K562 (cell line): Measurements from ENCODE around the gene IMMP2L. TPM values are rescaled to one million over a fixed set of nuclear protein-coding genes. Genes with fewer than 3 reads are reported as not detected.
A peak's percentile ranks its signal among the peaks of the same experiment; 100 is the strongest.

Experiments used
- C11orf30 ChIP-seq: fragments of 450-650 bp; IDR thresholded peaks from 2 replicates; pipeline ENCODE4 v1.6.1; 2016; ENCODE audit warnings: low read depth, mild to moderate bottlenecking
- EP300 ChIP-seq: IDR thresholded peaks from 2 replicates; pipeline ENCODE4 v1.6.1; 2012; ENCODE audit warnings: low read length, improper control_type of control experiment
- EP400 ChIP-seq: fragments of 450-650 bp; IDR thresholded peaks from 2 replicates; pipeline ENCODE4 v1.6.1; 2017; ENCODE audit warnings: antibody characterized with exemption, mild to moderate bottlenecking, moderate library complexity
- FOXJ2 ChIP-seq: fragments of 200-800 bp; sonication (Bioruptor generic); IDR thresholded peaks from 2 replicates; pipeline ENCODE4 v1.6.1; 2016; ENCODE audit warnings: missing genetic modification characterization, missing compliant biosample characterization
- JUNB ChIP-seq: fragments of 450-650 bp; formaldehyde crosslinking; conservative IDR thresholded peaks from 2 replicates; pipeline ENCODE4 v1.4.0; 2020; ENCODE audit warnings: mild to moderate bottlenecking
- MBD2 ChIP-seq: sonication (generic); IDR thresholded peaks from 2 replicates; pipeline ENCODE4 v1.6.1; 2016; ENCODE audit warnings: low read depth, borderline replicate concordance
- NFATC3 ChIP-seq: fragments of 450-650 bp; IDR thresholded peaks from 2 replicates; pipeline ENCODE4 v1.6.1; 2017; ENCODE audit warnings: mild to moderate bottlenecking
- POLR2AphosphoS2 ChIP-seq: IDR thresholded peaks from 2 replicates; pipeline ENCODE4 v1.6.1; 2012; ENCODE audit warnings: low read length, improper control_type of control experiment
- ZC3H11A ChIP-seq: IDR thresholded peaks from 2 replicates; pipeline ENCODE4 v1.6.1; 2012; ENCODE audit warnings: low read depth, low read length, improper control_type of control experiment
- ZNF146 ChIP-seq: IDR thresholded peaks from one replicate; pipeline ENCODE4 v1.6.1; 2018; ENCODE audit warnings: missing compliant biosample characterization; ENCODE audit not compliant: unreplicated experiment
- polyA plus RNA-seq, 8 experiments: library from polyadenylated mRNA; depleted of rRNA in 4 of 8; stranded (reverse) in 5 of 8; unstranded in 3 of 8; fragments of >200 nt; fragmentation: Nextera tagmentation in 2 of 8; fragmentation: Illumina TruSeq in 1 of 8; extraction: Ambion mirVana in 2 of 8; extraction: Trizol in 1 of 8; gene quantifications; 2 replicates each; pipeline versions ENCODE4 v1.2.1 to v1.2.3, GENCODE V29; 2011 to 2014; ENCODE audit warnings: inconsistent platforms in 1 of 8, missing spikeins in 1 of 8
- total RNA-seq, 7 experiments: library from RNA; depleted of rRNA in 6 of 7; stranded (reverse); fragments of >200 nt in 6 of 7; fragmentation: Illumina TruSeq in 2 of 7; extraction: Trizol in 2 of 7; gene quantifications; 2 replicates each; pipeline versions ENCODE4 v1.2.1 to v1.2.3, GENCODE V29; 2011 to 2021; ENCODE audit warnings: low replicate concordance in 1 of 7
- TF ChIP-seq, protein P1 (sequence below): fragments of 250-450 bp; sonication (Bioruptor Pico); IDR thresholded peaks from 2 replicates; pipeline ENCODE4 v1.4.0; 2020; ENCODE audit warnings: mild to moderate bottlenecking
- TF ChIP-seq, protein P2 (sequence below): fragments of 450-650 bp; IDR thresholded peaks from 2 replicates; pipeline ENCODE4 v1.6.1; 2016; ENCODE audit warnings: mild to moderate bottlenecking
- TF ChIP-seq, protein P3 (sequence below): IDR thresholded peaks from 2 replicates; pipeline ENCODE4 v1.6.1; 2016; ENCODE audit warnings: missing genetic modification characterization, missing compliant biosample characterization
- TF ChIP-seq, protein P4 (sequence below), 2 experiments: IDR thresholded peaks; 2 replicates each; pipeline ENCODE4 v1.6.1; 2011; ENCODE audit warnings: borderline replicate concordance in 1 of 2, control low read depth in 1 of 2, low read depth in 1 of 2, low read length in 1 of 2, mild to moderate bottlenecking in 1 of 2, mixed read lengths in 1 of 2, moderate library complexity in 1 of 2; ENCODE audit not compliant: insufficient read depth in 1 of 2, insufficient read length in 1 of 2, poor library complexity in 1 of 2, severe bottlenecking in 1 of 2; ENCODE audit errors: extremely low read depth in 1 of 2
- TF ChIP-seq, protein P5 (sequence below), 2 experiments: fragments of 450-650 bp; conservative IDR thresholded peaks; 2 replicates each; pipeline ENCODE4 v1.6.1; 2017; ENCODE audit warnings: mild to moderate bottlenecking in 2 of 2, moderate library complexity in 2 of 2
- TF ChIP-seq, protein P6 (sequence below): fragments of 450-650 bp; formaldehyde crosslinking; IDR thresholded peaks from 2 replicates; pipeline ENCODE4 v1.4.0; 2020; ENCODE audit warnings: mild to moderate bottlenecking, mixed read lengths

The IMMP2L gene
- total and polyA plus RNA-seq, 9 of the 15 experiments (the other 6 are each of a cell fraction or from before 2014, with no cell fraction given): 29.7 to 116 (median 53.0) TPM

DNA sequence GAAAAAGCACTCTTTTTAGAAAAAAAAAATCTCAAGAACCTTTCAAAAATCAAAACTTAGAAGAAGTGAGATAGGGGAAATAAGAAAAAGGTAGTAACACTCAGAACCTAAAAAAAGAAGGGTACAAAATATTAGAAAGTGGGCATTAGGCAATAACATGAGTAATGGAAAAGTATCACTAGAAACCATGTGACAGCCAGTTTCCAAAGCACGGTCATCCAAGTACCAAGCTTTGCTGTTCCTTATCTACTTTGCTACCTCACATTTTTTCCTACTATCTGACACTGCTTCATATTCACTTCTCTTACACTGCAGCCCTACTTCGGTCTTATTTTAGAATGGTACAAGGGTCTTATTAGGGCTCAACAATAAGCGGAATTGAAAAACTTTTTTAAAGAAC lies 30.3 kb downstream of the IMMP2L start (continued):
- TF ChIP-seq, protein P1, sequence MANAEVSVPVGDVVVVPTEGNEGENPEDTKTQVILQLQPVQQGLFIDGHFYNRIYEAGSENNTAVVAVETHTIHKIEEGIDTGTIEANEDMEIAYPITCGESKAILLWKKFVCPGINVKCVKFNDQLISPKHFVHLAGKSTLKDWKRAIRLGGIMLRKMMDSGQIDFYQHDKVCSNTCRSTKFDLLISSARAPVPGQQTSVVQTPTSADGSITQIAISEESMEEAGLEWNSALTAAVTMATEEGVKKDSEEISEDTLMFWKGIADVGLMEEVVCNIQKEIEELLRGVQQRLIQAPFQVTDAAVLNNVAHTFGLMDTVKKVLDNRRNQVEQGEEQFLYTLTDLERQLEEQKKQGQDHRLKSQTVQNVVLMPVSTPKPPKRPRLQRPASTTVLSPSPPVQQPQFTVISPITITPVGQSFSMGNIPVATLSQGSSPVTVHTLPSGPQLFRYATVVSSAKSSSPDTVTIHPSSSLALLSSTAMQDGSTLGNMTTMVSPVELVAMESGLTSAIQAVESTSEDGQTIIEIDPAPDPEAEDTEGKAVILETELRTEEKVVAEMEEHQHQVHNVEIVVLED (CRISPR knock-in tag): peak; percentile 11; the same call in 1 of the 2 replicates
- TF ChIP-seq, protein P2, sequence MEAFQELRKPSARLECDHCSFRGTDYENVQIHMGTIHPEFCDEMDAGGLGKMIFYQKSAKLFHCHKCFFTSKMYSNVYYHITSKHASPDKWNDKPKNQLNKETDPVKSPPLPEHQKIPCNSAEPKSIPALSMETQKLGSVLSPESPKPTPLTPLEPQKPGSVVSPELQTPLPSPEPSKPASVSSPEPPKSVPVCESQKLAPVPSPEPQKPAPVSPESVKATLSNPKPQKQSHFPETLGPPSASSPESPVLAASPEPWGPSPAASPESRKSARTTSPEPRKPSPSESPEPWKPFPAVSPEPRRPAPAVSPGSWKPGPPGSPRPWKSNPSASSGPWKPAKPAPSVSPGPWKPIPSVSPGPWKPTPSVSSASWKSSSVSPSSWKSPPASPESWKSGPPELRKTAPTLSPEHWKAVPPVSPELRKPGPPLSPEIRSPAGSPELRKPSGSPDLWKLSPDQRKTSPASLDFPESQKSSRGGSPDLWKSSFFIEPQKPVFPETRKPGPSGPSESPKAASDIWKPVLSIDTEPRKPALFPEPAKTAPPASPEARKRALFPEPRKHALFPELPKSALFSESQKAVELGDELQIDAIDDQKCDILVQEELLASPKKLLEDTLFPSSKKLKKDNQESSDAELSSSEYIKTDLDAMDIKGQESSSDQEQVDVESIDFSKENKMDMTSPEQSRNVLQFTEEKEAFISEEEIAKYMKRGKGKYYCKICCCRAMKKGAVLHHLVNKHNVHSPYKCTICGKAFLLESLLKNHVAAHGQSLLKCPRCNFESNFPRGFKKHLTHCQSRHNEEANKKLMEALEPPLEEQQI: peak; percentile 55; the same call in 1 of the 2 replicates
- 0 out of 2 replicates have a peak, but pooled peaks have one; percentile 16 for TF ChIP-seq EP300
- TF ChIP-seq EP400: peak; percentile 23; the same call in 1 of the 2 replicates
- 0 out of 2 replicates have a peak, but pooled peaks have one; percentile 57 for TF ChIP-seq NFATC3
- TF ChIP-seq JUNB (CRISPR knock-in tag): 0 out of 2 replicates have a peak, but pooled peaks have one; percentile 32
- peak; percentile 90 for TF ChIP-seq FOXJ2 (tag)
- no peak for TF ChIP-seq ZNF146 (CRISPR knock-in tag)
- TF ChIP-seq ZC3H11A: no peak
- TF ChIP-seq, protein P3, sequence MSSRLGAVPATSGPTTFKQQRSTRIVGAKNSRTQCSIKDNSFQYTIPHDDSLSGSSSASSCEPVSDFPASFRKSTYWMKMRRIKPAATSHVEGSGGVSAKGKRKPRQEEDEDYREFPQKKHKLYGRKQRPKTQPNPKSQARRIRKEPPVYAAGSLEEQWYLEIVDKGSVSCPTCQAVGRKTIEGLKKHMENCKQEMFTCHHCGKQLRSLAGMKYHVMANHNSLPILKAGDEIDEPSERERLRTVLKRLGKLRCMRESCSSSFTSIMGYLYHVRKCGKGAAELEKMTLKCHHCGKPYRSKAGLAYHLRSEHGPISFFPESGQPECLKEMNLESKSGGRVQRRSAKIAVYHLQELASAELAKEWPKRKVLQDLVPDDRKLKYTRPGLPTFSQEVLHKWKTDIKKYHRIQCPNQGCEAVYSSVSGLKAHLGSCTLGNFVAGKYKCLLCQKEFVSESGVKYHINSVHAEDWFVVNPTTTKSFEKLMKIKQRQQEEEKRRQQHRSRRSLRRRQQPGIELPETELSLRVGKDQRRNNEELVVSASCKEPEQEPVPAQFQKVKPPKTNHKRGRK (tag): 0 out of 2 replicates have a peak, but pooled peaks have one; percentile 5
- TF ChIP-seq, protein P4, sequence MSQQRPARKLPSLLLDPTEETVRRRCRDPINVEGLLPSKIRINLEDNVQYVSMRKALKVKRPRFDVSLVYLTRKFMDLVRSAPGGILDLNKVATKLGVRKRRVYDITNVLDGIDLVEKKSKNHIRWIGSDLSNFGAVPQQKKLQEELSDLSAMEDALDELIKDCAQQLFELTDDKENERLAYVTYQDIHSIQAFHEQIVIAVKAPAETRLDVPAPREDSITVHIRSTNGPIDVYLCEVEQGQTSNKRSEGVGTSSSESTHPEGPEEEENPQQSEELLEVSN (IDR thresholded peaks at IDR 0.05; ENCODE audit: borderline replicate concordance in 1 of 2, extremely low read depth in 1 of 2, insufficient read depth in 1 of 2, insufficient read length in 1 of 2, low read depth in 1 of 2, low read length in 1 of 2, poor library complexity in 1 of 2, severe bottlenecking in 1 of 2): no peak
- TF ChIP-seq C11orf30: peak; percentile 40; the same call in 1 of the 2 replicates
- TF ChIP-seq, protein P5, sequence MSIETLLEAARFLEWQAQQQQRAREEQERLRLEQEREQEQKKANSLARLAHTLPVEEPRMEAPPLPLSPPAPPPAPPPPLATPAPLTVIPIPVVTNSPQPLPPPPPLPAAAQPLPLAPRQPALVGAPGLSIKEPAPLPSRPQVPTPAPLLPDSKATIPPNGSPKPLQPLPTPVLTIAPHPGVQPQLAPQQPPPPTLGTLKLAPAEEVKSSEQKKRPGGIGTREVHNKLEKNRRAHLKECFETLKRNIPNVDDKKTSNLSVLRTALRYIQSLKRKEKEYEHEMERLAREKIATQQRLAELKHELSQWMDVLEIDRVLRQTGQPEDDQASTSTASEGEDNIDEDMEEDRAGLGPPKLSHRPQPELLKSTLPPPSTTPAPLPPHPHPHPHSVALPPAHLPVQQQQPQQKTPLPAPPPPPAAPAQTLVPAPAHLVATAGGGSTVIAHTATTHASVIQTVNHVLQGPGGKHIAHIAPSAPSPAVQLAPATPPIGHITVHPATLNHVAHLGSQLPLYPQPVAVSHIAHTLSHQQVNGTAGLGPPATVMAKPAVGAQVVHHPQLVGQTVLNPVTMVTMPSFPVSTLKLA (conservative IDR thresholded peaks at IDR 0.05): peak in 1 of 2 experiments; percentile 23; a peak in 1 of 4 replicates
- TF ChIP-seq MBD2: no peak
- TF ChIP-seq, protein P6, sequence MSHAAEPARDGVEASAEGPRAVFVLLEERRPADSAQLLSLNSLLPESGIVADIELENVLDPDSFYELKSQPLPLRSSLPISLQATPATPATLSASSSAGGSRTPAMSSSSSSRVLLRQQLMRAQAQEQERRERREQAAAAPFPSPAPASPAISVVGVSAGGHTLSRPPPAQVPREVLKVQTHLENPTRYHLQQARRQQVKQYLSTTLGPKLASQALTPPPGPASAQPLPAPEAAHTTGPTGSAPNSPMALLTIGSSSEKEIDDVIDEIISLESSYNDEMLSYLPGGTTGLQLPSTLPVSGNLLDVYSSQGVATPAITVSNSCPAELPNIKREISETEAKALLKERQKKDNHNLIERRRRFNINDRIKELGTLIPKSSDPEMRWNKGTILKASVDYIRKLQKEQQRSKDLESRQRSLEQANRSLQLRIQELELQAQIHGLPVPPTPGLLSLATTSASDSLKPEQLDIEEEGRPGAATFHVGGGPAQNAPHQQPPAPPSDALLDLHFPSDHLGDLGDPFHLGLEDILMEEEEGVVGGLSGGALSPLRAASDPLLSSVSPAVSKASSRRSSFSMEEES (CRISPR knock-in tag): peak; percentile 49
- no peak for TF ChIP-seq POLR2AphosphoS2
